ENCODE data around the gene KCTD8. TPM values are rescaled to one million over a fixed set of nuclear protein-coding genes. Genes with fewer than 3 reads are reported as not detected.

The KCTD8 gene
- total RNA-seq, 1 donor from 2014 or later: 0.43 TPM

DNA sequence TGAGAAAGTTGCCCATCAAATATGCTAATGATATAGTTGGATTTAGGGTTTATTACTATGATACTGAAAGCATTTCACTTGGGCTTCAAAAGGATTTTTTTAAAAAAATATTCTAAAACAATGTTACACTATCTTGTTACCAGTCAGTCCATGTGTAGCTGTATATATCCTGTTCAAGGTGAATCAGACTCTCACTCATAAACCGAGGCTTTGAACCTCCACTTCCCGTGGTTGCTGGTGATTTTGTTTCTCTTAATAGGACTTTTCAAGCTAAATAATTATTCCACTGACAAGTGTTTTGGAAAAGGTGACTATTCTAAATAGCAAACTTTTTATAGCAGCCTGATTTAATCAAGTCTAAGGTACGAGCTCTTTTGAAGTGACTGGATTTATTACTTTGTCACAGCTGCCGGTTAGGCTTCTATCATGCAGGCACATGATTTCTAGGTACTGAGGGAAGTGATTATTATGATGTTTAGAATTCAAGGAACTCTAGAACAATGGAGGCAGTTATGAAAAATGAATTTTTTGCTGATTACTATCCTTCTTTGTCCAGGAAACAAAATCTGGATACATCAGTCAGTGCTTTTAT, 287.7 kb downstream of the KCTD8 start:
- intact Hi-C loops (cut with DNase I): no loop called here
- TF ChIP-seq, protein P1, sequence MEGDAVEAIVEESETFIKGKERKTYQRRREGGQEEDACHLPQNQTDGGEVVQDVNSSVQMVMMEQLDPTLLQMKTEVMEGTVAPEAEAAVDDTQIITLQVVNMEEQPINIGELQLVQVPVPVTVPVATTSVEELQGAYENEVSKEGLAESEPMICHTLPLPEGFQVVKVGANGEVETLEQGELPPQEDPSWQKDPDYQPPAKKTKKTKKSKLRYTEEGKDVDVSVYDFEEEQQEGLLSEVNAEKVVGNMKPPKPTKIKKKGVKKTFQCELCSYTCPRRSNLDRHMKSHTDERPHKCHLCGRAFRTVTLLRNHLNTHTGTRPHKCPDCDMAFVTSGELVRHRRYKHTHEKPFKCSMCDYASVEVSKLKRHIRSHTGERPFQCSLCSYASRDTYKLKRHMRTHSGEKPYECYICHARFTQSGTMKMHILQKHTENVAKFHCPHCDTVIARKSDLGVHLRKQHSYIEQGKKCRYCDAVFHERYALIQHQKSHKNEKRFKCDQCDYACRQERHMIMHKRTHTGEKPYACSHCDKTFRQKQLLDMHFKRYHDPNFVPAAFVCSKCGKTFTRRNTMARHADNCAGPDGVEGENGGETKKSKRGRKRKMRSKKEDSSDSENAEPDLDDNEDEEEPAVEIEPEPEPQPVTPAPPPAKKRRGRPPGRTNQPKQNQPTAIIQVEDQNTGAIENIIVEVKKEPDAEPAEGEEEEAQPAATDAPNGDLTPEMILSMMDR (IDR thresholded peaks at IDR 0.05): no peak
- H3K27ac ChIP-seq: no peak overlapping the region
- H3K4me1 ChIP-seq: no peaks in the 10 kb centered on the region
- H3K4me3 ChIP-seq: no peak overlapping the region
- H3K9me3 ChIP-seq: no peaks in the 10 kb centered on the region
- no peaks in the 10 kb centered on the region for H3K27me3 ChIP-seq
- DNase-seq (ENCODE audit: low spot score in 2 of 2): no peak
- H3K36me3 ChIP-seq: no peaks in the 10 kb centered on the region

DNA sequence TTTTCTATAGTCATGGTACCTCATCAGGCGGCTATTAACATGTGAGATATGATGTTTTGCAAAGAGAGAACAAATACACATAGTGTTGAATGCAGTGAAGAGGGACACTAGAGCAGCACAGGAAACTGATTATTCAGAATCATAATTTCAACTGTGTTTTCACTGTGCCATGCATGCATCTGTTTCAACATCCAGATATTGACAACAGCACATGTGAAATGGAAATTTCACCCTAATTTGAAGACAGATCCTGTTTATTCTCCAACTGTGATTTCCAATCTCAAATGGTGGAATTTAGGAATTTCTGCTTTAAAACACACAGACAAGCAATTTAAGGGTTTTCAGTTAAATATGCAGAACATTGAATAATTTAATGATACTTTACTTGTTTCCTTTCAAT, 288.6 kb downstream of the KCTD8 start:
- intact Hi-C loops (cut with DNase I): no loop called here
- H3K36me3 ChIP-seq: no peaks in the 10 kb centered on the region
- no peak overlapping the region for H3K27ac ChIP-seq
- H3K27me3 ChIP-seq: no peaks in the 10 kb centered on the region
- H3K4me3 ChIP-seq: no peak overlapping the region
- TF ChIP-seq, protein P1 (IDR thresholded peaks at IDR 0.05): no peak
- DNase-seq (ENCODE audit: low spot score in 2 of 2): no peak
- no peaks in the 10 kb centered on the region for H3K4me1 ChIP-seq
- no peaks in the 10 kb centered on the region for H3K9me3 ChIP-seq

DNA sequence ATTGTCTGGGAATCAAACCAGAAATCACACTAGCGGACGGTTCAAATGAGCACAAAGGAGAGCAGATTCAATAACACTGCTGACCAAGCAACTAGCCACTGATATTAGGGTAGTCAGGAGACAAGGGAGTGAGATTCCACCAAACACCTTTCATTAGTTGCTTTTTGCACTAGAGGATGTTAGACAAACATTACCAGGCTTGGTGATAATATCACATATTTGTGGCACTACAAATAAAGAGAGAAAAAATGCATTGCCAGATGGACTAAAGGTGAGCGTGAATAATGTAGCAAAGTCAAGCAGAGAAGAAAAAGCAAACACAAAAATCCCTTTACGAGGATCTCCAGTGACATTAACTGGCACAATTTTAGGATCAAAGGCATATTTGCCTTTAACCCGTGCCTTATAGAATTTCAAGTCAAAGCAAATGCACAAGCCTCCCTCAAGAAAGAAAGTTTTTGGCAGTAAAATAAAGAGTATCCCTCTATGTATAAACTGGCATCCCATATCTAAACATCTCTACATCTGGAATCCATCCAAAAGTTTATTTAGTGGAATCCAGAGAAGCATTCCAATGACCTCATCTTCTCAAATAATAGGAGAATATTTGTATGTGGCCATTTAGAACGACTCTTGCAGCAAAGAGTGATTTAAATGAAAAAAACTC, 290.9 kb downstream of the KCTD8 start:
- DNase-seq (ENCODE audit: low spot score in 2 of 2): no peak
- Histone ChIP-seq H3K4me1 (no peaks in the 10 kb centered on the region), H3K9me3 (no peaks in the 10 kb centered on the region), H3K36me3 (no peaks in the 10 kb centered on the region), H3K27me3 (no peaks in the 10 kb centered on the region), H3K27ac (no peak overlapping the region), H3K4me3 (no peak overlapping the region)
- TF ChIP-seq, protein P1 (IDR thresholded peaks at IDR 0.05): no peak
- intact Hi-C loops (cut with DNase I): no loop called here

DNA sequence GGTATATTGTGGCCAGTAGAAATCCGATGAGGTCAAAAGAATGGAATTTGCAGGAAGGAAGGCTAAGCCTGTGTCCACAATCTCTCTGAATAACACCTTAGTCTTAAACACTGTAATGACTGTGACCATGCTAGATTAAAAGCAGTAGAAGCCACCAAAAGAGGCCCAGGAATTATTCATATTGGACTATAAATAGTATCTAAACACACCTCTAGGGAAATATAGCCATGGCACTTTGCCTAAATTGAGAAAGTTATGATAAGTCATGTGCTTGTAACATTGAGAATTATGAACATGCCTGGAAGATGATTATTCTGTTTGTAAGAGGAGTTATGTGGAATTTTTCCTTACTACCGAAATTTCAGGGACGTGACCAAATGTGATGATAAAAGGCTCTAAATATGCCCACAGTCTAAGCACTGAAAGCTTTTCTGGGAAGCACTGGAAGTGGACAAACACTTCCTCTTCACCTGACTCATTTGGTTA, 298.5 kb downstream of the KCTD8 start:
- no peaks in the 10 kb centered on the region for H3K9me3 ChIP-seq
- H3K4me1 ChIP-seq: no peaks in the 10 kb centered on the region
- H3K27me3 ChIP-seq: no peaks in the 10 kb centered on the region
- no peak overlapping the region for H3K4me3 ChIP-seq
- H3K36me3 ChIP-seq: no peaks in the 10 kb centered on the region
- no peak for DNase-seq (ENCODE audit: low spot score in 2 of 2)
- intact Hi-C loops (cut with DNase I): no loop called here
- H3K27ac ChIP-seq: no peak overlapping the region
- TF ChIP-seq, protein P1 (IDR thresholded peaks at IDR 0.05): no peak

DNA sequence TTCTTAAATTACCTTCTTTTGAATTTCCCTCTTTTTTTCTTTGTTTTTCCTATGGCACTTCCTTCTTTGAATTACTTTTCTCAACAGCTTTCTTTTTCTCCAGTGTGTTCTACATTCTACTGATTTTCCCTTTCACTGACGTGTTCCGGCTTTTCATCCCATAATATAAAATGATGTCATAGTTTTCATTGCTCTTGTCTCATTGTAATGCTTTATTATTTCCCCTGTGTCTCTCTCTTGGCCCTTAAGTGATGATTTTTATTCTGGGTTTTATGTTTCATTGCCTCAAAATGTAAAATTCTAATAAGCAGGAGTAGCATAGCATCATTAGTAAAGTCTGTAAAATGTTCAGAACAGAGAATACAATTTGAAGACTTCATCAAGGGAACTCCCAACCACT, 299.3 kb downstream of the KCTD8 start:
- DNase-seq (ENCODE audit: low spot score in 2 of 2): no peak
- H3K9me3 ChIP-seq: no peaks in the 10 kb centered on the region
- no peaks in the 10 kb centered on the region for H3K27me3 ChIP-seq
- no peaks in the 10 kb centered on the region for H3K4me1 ChIP-seq
- H3K4me3 ChIP-seq: no peak overlapping the region
- H3K27ac ChIP-seq: no peak overlapping the region
- no peaks in the 10 kb centered on the region for H3K36me3 ChIP-seq
- TF ChIP-seq, protein P1 (IDR thresholded peaks at IDR 0.05): no peak
- intact Hi-C loops (cut with DNase I): no loop called here
